PC-3 (cell line): ENCODE results near the gene MYO9A. TPM values are rescaled to one million over a fixed set of nuclear protein-coding genes. Genes with fewer than 3 reads are reported as not detected.
"Not testable (repeated sequence)": the region's sequence is repeated elsewhere in the genome, so short reads cannot be mapped to it uniquely, and the experiment has no call there.

Experiments used
- ATAC-seq: fragments of 200-7000 bp; cut with Tn5 transposase; 2 replicates; pipeline ENCODE4 v1.9.1; 2020; ENCODE audit warnings: mild to moderate bottlenecking, moderate library complexity
- BruUV-seq: library from RNA; stranded (reverse); fragments of 400-500 nt; replicated peaks from 2 replicates; lab custom pipeline; 2021; lab: Mats Ljungman, UMichigan
- CTCF ChIA-PET: fragments of 300-600 bp; sonication (Branson Sonifier 250); formaldehyde crosslinking; loops from one replicate; lab custom pipeline; 2022; ENCODE audit warnings: antibody characterized with exemption; lab: Charles Lee
- POLR2A ChIA-PET: fragments of 300-600 bp; sonication (Branson Sonifier 250); formaldehyde crosslinking; loops from one replicate; lab custom pipeline; 2022; ENCODE audit warnings: antibody characterized with exemption; ENCODE audit not compliant: unreplicated experiment; lab: Charles Lee
- DNase-seq: peaks from one replicate; pipeline ENCODE4 v3.0.0-alpha.2; 2015
- H2AFZ ChIP-seq: fragments of 300-600 bp; sonication (generic); 2 replicates; pipeline ENCODE4 v1.6.0; 2016; ENCODE audit warnings: antibody characterized with exemption, low read length
- H3F3A ChIP-seq: fragments of 300-600 bp; sonication (generic); one replicate; pipeline ENCODE4 v1.6.0; 2017; ENCODE audit warnings: antibody characterized with exemption, low read length, control low read depth, mild to moderate bottlenecking; ENCODE audit not compliant: unreplicated experiment
- H3K27ac ChIP-seq: fragments of 300-600 bp; sonication (generic); 2 replicates; pipeline ENCODE4 v1.5.1; 2016; ENCODE audit warnings: mild to moderate bottlenecking, low read length
- H3K27me3 ChIP-seq: fragments of 300-600 bp; sonication (generic); 2 replicates; pipeline ENCODE4 v1.6.1; 2016; ENCODE audit warnings: low read length, mixed read lengths
- H3K36me3 ChIP-seq: fragments of 300-600 bp; sonication (generic); 2 replicates; pipeline ENCODE4 v1.6.1; 2016; ENCODE audit warnings: low read depth, mixed run types, low read length, mixed read lengths
- H3K4me1 ChIP-seq: fragments of 300-600 bp; sonication (generic); 2 replicates; pipeline ENCODE4 v1.5.1; 2016; ENCODE audit warnings: low read length; ENCODE audit not compliant: insufficient read depth
- H3K4me2 ChIP-seq: fragments of 300-600 bp; sonication (generic); 2 replicates; pipeline ENCODE4 v1.6.0; 2016; ENCODE audit warnings: low read length
- H3K4me3 ChIP-seq: fragments of 300-600 bp; sonication (generic); 2 replicates; pipeline ENCODE4 v1.5.1; 2016; ENCODE audit warnings: mild to moderate bottlenecking, low read length, mixed read lengths
- H3K79me2 ChIP-seq: fragments of 300-600 bp; sonication (generic); 2 replicates; pipeline ENCODE4 v1.6.1; 2017; ENCODE audit warnings: low read length, mixed read lengths
- H3K9ac ChIP-seq: fragments of 300-600 bp; sonication (generic); 2 replicates; pipeline ENCODE4 v1.6.0; 2016; ENCODE audit warnings: mild to moderate bottlenecking, low read length
- H3K9me2 ChIP-seq: fragments of 300-600 bp; sonication (generic); replicated peaks from 2 replicates; pipeline ENCODE4 v1.6.1; 2016; ENCODE audit warnings: mixed run types, low read length, mixed read lengths
- H3K9me3 ChIP-seq: fragments of 300-600 bp; sonication (generic); 2 replicates; pipeline ENCODE4 v1.6.1; 2016; ENCODE audit warnings: low read length, mixed read lengths
- H4K20me1 ChIP-seq: fragments of 300-600 bp; sonication (generic); 2 replicates; pipeline ENCODE4 v1.6.1; 2016; ENCODE audit warnings: low read length, mixed read lengths
- EZH2 ChIP-seq: fragments of 300-600 bp; sonication (generic); IDR thresholded peaks from one replicate; pipeline ENCODE4 v1.6.1; 2017; ENCODE audit warnings: antibody characterized with exemption, mild to moderate bottlenecking, low read length; ENCODE audit not compliant: unreplicated experiment
- EZH2phosphoT487 ChIP-seq: fragments of 300-600 bp; sonication (generic); IDR thresholded peaks from 2 replicates; pipeline ENCODE4 v1.6.1; 2018; ENCODE audit warnings: mild to moderate bottlenecking, antibody characterized with exemption, low read length, borderline replicate concordance
- intact Hi-C: fragments of 100-400 bp; cut with micrococcal nuclease; formaldehyde crosslinking; loops from 2 replicates; pipeline ENCODE4 v1.9.0; 2023
- total RNA-seq: library from RNA; depleted of rRNA; stranded (reverse); fragments of >200 nt; gene quantifications from 2 replicates; pipeline ENCODE4 v1.2.3, GENCODE V29; 2014
- TF ChIP-seq, protein P1 (sequence below): fragments of 300-600 bp; sonication (generic); conservative IDR thresholded peaks from 2 replicates; pipeline ENCODE4 v1.5.1; 2017; ENCODE audit warnings: antibody characterized with exemption, low read depth, mild to moderate bottlenecking, low read length

MYO9A gene
- total RNA-seq, 1 experiment from 2014 or later: 18.3 TPM

- Histone ChIP-seq H3K4me2 (no peak overlapping the region), H3K36me3 (no peaks in the 10 kb centered on the region), H3K4me3 (no peak overlapping the region), H3F3A (no peaks in the 10 kb centered on the region), H3K27me3 (no peaks in the 10 kb centered on the region), H3K27ac (no peak overlapping the region), H4K20me1 (no peaks in the 10 kb centered on the region), H3K9ac (no peak overlapping the region), H3K79me2 (no peaks in the 10 kb centered on the region), H3K9me3 (no peaks in the 10 kb centered on the region), H3K4me1 (no peaks in the 10 kb centered on the region), H2AFZ (no peak overlapping the region), H3K9me2 (no peaks in the 10 kb centered on the region)
- TF ChIP-seq, protein P1, sequence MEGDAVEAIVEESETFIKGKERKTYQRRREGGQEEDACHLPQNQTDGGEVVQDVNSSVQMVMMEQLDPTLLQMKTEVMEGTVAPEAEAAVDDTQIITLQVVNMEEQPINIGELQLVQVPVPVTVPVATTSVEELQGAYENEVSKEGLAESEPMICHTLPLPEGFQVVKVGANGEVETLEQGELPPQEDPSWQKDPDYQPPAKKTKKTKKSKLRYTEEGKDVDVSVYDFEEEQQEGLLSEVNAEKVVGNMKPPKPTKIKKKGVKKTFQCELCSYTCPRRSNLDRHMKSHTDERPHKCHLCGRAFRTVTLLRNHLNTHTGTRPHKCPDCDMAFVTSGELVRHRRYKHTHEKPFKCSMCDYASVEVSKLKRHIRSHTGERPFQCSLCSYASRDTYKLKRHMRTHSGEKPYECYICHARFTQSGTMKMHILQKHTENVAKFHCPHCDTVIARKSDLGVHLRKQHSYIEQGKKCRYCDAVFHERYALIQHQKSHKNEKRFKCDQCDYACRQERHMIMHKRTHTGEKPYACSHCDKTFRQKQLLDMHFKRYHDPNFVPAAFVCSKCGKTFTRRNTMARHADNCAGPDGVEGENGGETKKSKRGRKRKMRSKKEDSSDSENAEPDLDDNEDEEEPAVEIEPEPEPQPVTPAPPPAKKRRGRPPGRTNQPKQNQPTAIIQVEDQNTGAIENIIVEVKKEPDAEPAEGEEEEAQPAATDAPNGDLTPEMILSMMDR: no peak
- no peak for TF ChIP-seq EZH2phosphoT487
- TF ChIP-seq EZH2: no peak
- ChIA-PET POLR2A (no interaction called here), CTCF (no interaction called here)
- no peak for DNase-seq
- no TSS peak for BruUV-seq
- ATAC-seq: no peak
- intact Hi-C loops: no loop called here
Observed at GRCh38 chr15:72074335-72075060, 43.5 kb downstream of the MYO9A start.

- POLR2A ChIA-PET, H3K36me3 ChIP-seq, H3F3A ChIP-seq, H4K20me1 ChIP-seq, H3K27ac ChIP-seq, BruUV-seq, H3K4me1 ChIP-seq, CTCF ChIA-PET, H3K9ac ChIP-seq, intact Hi-C loops, DNase-seq, ATAC-seq, H3K79me2 ChIP-seq, H3K9me2 ChIP-seq, H3K9me3 ChIP-seq, H3K27me3 ChIP-seq, H3K4me3 ChIP-seq, H3K4me2 ChIP-seq, H2AFZ ChIP-seq: not testable (repeated sequence)
Observed at GRCh38 chr15:72071448-72071825, 46.5 kb downstream of the MYO9A start.

- POLR2A ChIA-PET: no interaction called here
- Histone ChIP-seq H3K27me3 (no peaks in the 10 kb centered on the region), H4K20me1 (no peaks in the 10 kb centered on the region), H3K9me3 (no peaks in the 10 kb centered on the region), H3K4me2 (no peak overlapping the region), H3K9ac (no peak overlapping the region), H3K9me2 (no peaks in the 10 kb centered on the region), H3K27ac (no peak overlapping the region), H3K4me1 (no peaks in the 10 kb centered on the region), H3F3A (no peaks in the 10 kb centered on the region), H3K4me3 (no peak overlapping the region), H3K79me2 (no peaks in the 10 kb centered on the region), H2AFZ (no peak overlapping the region), H3K36me3 (no peaks in the 10 kb centered on the region)
- CTCF ChIA-PET: no interaction called here
- DNase-seq: no peak
- ATAC-seq: no peak
- TF ChIP-seq, protein P1: no peak
- no peak for TF ChIP-seq EZH2phosphoT487
- no TSS peak for BruUV-seq
- intact Hi-C loops: no loop called here
Observed at GRCh38 chr15:72070817-72071447, 47.0 kb downstream of the MYO9A start.
